ENCODE data around the gene DSE.

GRCh38 chr6:116384727-116385458, 14.1 kb downstream of the DSE start:
- TF ChIP-seq, protein P1, sequence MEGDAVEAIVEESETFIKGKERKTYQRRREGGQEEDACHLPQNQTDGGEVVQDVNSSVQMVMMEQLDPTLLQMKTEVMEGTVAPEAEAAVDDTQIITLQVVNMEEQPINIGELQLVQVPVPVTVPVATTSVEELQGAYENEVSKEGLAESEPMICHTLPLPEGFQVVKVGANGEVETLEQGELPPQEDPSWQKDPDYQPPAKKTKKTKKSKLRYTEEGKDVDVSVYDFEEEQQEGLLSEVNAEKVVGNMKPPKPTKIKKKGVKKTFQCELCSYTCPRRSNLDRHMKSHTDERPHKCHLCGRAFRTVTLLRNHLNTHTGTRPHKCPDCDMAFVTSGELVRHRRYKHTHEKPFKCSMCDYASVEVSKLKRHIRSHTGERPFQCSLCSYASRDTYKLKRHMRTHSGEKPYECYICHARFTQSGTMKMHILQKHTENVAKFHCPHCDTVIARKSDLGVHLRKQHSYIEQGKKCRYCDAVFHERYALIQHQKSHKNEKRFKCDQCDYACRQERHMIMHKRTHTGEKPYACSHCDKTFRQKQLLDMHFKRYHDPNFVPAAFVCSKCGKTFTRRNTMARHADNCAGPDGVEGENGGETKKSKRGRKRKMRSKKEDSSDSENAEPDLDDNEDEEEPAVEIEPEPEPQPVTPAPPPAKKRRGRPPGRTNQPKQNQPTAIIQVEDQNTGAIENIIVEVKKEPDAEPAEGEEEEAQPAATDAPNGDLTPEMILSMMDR (IDR thresholded peaks at IDR 0.05): no peak
- TF ChIP-seq POLR2A (IDR thresholded peaks at IDR 0.05): no peak
